Hepatocyte (in vitro differentiated cells): ENCODE measurements around the gene DNM2. TPM values are rescaled to one million over a fixed set of nuclear protein-coding genes. Genes with fewer than 3 reads are reported as not detected.
"Not testable (repeated sequence)": the region's sequence is repeated elsewhere in the genome, so short reads cannot be mapped to it uniquely, and the experiment has no call there.

Source experiments
- DNase-seq: peaks from one replicate; pipeline ENCODE4 v3.0.0-alpha.2; 2016; ENCODE audit warnings: low spot score
- H2AFZ ChIP-seq: fragments of 200-600 bp; sonication (generic); 2 replicates; pipeline ENCODE4 v1.6.0; 2016; ENCODE audit warnings: antibody characterized with exemption, mild to moderate bottlenecking
- H3K27ac ChIP-seq: fragments of 200-600 bp; sonication (generic); 2 replicates; pipeline ENCODE4 v1.5.1; 2016; ENCODE audit warnings: mild to moderate bottlenecking
- H3K27me3 ChIP-seq: fragments of 200-600 bp; sonication (generic); 2 replicates; pipeline ENCODE4 v1.6.1; 2016
- H3K36me3 ChIP-seq: fragments of 200-600 bp; sonication (generic); replicated peaks from 2 replicates; pipeline ENCODE4 v1.5.1; 2016; ENCODE audit warnings: low read depth; ENCODE audit not compliant: insufficient read depth
- H3K4me1 ChIP-seq: fragments of 200-600 bp; sonication (generic); 2 replicates; pipeline ENCODE4 v1.5.1; 2016; ENCODE audit warnings: mild to moderate bottlenecking, moderate library complexity; ENCODE audit not compliant: insufficient read depth
- H3K4me2 ChIP-seq: fragments of 200-600 bp; sonication (generic); 2 replicates; pipeline ENCODE4 v1.6.0; 2016
- H3K4me3 ChIP-seq: fragments of 200-600 bp; sonication (generic); 2 replicates; pipeline ENCODE4 v1.5.1; 2016; ENCODE audit warnings: mild to moderate bottlenecking
- H3K79me2 ChIP-seq: fragments of 200-600 bp; sonication (generic); 2 replicates; pipeline ENCODE4 v1.6.0; 2017; ENCODE audit warnings: mild to moderate bottlenecking
- H3K9me2 ChIP-seq: fragments of 200-600 bp; sonication (generic); replicated peaks from 2 replicates; pipeline ENCODE4 v1.6.0; 2017; ENCODE audit warnings: mild to moderate bottlenecking; ENCODE audit not compliant: insufficient read depth
- H3K9me3 ChIP-seq: fragments of 200-600 bp; sonication (generic); 2 replicates; pipeline ENCODE4 v1.5.1; 2016; ENCODE audit warnings: low read depth, mild to moderate bottlenecking
- H4K20me1 ChIP-seq: fragments of 200-600 bp; sonication (generic); 2 replicates; pipeline ENCODE4 v1.6.0; 2016; ENCODE audit warnings: mild to moderate bottlenecking; ENCODE audit not compliant: insufficient read depth, poor library complexity, severe bottlenecking
- CTCF ChIP-seq: fragments of 200-600 bp; sonication (generic); IDR thresholded peaks from 2 replicates; pipeline ENCODE4 v1.5.1; 2016; ENCODE audit warnings: antibody characterized with exemption, mild to moderate bottlenecking; ENCODE audit not compliant: poor library complexity
- EZH2 ChIP-seq: fragments of 200-600 bp; sonication (generic); IDR thresholded peaks from 2 replicates; pipeline ENCODE4 v1.6.1; 2016; ENCODE audit warnings: antibody characterized with exemption, mild to moderate bottlenecking, borderline replicate concordance
- EZH2phosphoT487 ChIP-seq: fragments of 200-600 bp; sonication (generic); IDR thresholded peaks from one replicate; pipeline ENCODE4 v1.6.1; 2018; ENCODE audit warnings: antibody characterized with exemption, mild to moderate bottlenecking, low read depth, moderate library complexity; ENCODE audit not compliant: unreplicated experiment, severe bottlenecking
- WGBS: methylation state at CpG from one replicate; pipeline ENCODE4 v1.1.6; 2016; ENCODE audit warnings: low lambda C conversion rate; ENCODE audit errors: missing lambda C conversion rate; 5-methylcytosine and 5-hydroxymethylcytosine counted together
- polyA plus RNA-seq: library from polyadenylated mRNA; unstranded; fragments of >200 nt; fragmentation: Nextera tagmentation; extraction: Ambion mirVana; gene quantifications from 2 replicates; pipeline ENCODE4 v1.2.1, GENCODE V29; 2016
- total RNA-seq: library from RNA; depleted of rRNA; stranded (reverse); fragments of >200 nt; gene quantifications from 2 replicates; pipeline ENCODE4 v1.2.3, GENCODE V29; 2014

The DNM2 gene
- total and polyA plus RNA-seq, 2 experiments from 2014 or later = 93.9 to 130 TPM

GRCh38 chr19:10670876-10671804 is 46.7 kb upstream of the DNM2 start:
- WGBS = 95% methylated on average over 24 of the region's 24 CpGs
- H3K4me2 ChIP-seq = no peak overlapping the region

GRCh38 chr19:10671922-10672321 is 46.0 kb upstream of the DNM2 start:
- Histone ChIP-seq H3K79me2 (peaks cover 92% of the 10 kb centered on the region), H4K20me1 (peaks cover 94% of the 10 kb centered on the region)
- DNase-seq, H3K36me3 ChIP-seq, H3K4me3 ChIP-seq, H3K4me2 ChIP-seq, H3K9me3 ChIP-seq, H2AFZ ChIP-seq, H3K27me3 ChIP-seq, H3K4me1 ChIP-seq, H3K27ac ChIP-seq, H3K9me2 ChIP-seq: not testable (repeated sequence)
- WGBS = 98% methylated on average over 3 of the region's 3 CpGs

More at GRCh38 chr19:10670876-10671804, 46.7 kb upstream of the DNM2 start:
- H3K4me3 ChIP-seq = no peak overlapping the region
- no peak overlapping the region for H3K27ac ChIP-seq
- H3K9me3 ChIP-seq = no peaks in the 10 kb centered on the region
- no peaks in the 10 kb centered on the region for H3K4me1 ChIP-seq
- peaks cover 5% of the 10 kb centered on the region for H3K36me3 ChIP-seq
- H4K20me1 ChIP-seq = peaks cover 95% of the 10 kb centered on the region
- H2AFZ ChIP-seq = no peak overlapping the region
- H3K27me3 ChIP-seq = no peaks in the 10 kb centered on the region
- H3K79me2 ChIP-seq = peaks cover 97% of the 10 kb centered on the region
- no peak for TF ChIP-seq EZH2
- no peak for TF ChIP-seq CTCF
- TF ChIP-seq EZH2phosphoT487 = no peak
- DNase-seq = no peak
- no peaks in the 10 kb centered on the region for H3K9me2 ChIP-seq

GRCh38 chr19:10675214-10675613 is 42.7 kb upstream of the DNM2 start:
- 95% methylated on average over 8 of the region's 8 CpGs for WGBS
- not testable (repeated sequence) for DNase-seq, H3K27me3 ChIP-seq, H3K4me1 ChIP-seq, H3K36me3 ChIP-seq, H3K4me3 ChIP-seq, H3K9me2 ChIP-seq, H3K9me3 ChIP-seq, H3K27ac ChIP-seq, H2AFZ ChIP-seq, H3K4me2 ChIP-seq
- Histone ChIP-seq H4K20me1 (peaks cover 87% of the 10 kb centered on the region), H3K79me2 (peaks cover 90% of the 10 kb centered on the region)

GRCh38 chr19:10677751-10678150 is 40.1 kb upstream of the DNM2 start:
- Histone ChIP-seq H3K9me3 (no peaks in the 10 kb centered on the region), H3K27ac (no peak overlapping the region), H3K79me2 (peaks cover 75% of the 10 kb centered on the region), H2AFZ (no peak overlapping the region), H3K9me2 (no peaks in the 10 kb centered on the region), H3K4me2 (no peak overlapping the region), H4K20me1 (peaks cover 72% of the 10 kb centered on the region), H3K4me1 (no peaks in the 10 kb centered on the region), H3K4me3 (no peak overlapping the region), H3K36me3 (peaks cover 5% of the 10 kb centered on the region), H3K27me3 (no peaks in the 10 kb centered on the region)
- TF ChIP-seq EZH2 = no peak
- no peak for TF ChIP-seq CTCF
- TF ChIP-seq EZH2phosphoT487 = no peak
- 97% methylated on average over 13 of the region's 13 CpGs for WGBS
- DNase-seq = no peak
